GM21737 (cell line): ENCODE measurements around the gene TTR.

Source experiments
- ATAC-seq: cut with Tn5 transposase; IDR thresholded peaks from one replicate; pipeline ENCODE4 v1.9.1; 2021; ENCODE audit warnings: mild to moderate bottlenecking, moderate library complexity; ENCODE audit not compliant: unreplicated experiment

The TTR gene

DNA sequence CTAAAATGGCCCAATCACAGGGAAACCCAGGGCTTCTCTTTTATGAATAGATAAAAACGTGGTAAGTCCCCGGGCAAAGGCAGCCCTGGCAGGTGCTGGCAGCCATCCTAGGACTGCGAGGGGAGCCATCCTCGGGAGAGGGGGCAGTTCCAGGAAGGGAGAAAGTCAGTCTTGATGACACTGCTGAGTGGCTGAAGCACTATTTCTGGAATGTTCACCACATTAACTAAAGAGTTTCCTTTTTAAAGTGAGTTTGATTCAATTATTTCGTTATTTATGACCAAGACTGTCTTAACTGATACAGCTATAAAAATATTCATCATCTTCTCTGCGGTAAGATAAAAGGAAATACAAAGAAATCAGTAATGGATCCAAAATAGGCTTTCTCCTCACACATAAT, 20.4 kb downstream of the TTR start:
- ATAC-seq: no peak

DNA sequence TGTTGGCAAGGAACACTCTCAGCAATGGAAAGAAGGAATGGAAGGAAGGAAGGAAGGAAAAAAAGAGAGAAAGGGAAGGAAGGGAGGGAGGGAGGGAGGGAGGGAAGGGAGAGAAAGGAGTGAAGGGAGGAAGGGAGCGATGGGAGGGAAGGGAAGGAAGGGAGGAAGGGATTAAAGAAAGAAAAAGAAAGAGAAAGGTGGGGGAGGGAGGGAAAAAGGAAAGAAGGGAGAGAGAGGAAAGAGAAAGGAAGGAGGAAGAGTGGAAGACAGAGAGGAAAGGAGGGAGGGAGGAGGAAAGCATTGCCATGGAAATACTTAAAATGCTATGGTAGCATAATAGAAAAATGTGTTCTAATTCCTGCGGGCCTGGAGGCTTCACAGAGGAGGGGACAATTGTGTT, 22.4 kb downstream of the TTR start:
- no peak for ATAC-seq

DNA sequence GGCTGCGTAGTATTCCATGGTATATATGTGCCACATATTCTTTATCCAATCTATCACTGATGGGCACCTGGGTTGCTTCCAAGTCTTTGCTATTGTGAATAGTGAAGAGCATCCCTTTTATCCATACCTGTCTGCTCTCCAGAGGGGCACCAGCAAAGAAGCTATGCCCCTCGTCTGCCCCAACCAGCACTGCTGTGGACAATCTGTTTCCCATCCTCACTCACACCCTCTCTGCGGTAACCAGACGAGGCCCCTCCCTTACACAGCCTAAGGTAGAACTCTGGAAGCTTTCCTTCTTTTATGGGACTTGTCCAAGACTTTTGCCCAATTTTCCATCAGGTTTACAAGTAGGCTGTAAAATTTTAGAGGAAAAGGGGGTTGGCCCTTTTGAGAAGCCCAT, 24.9 kb downstream of the TTR start:
- ATAC-seq: no peak

DNA sequence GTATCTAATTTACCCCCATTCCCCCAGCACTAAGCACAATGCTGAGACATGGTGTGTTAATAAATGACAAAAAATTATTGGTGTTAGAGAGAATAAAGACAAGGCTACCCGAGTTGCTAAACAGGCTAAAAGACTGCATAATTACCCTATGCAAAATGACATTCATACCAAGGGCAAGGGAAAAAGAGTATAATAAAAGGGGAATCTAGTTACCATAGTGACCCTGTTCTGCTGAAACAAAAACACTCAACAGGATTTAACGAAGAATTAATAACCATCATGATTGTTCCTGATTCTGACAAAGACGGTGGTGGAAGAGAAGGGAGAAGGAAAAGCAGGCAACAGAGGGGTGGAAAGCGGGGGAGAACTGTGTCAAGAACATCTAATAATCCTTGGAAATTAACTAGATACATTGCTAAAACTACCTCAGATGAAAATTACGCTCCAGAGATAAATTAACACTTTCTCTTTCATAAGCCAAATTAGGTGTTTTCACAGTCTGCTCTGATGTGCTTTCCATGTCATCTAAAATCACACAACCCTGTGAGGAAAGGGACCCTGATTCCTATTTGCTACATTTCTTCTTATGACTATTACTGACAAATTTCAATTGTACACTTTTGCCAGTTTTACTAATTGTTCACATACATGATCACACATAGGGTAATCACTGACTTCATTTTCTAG, 25.5 kb downstream of the TTR start:
- ATAC-seq: no peak

DNA sequence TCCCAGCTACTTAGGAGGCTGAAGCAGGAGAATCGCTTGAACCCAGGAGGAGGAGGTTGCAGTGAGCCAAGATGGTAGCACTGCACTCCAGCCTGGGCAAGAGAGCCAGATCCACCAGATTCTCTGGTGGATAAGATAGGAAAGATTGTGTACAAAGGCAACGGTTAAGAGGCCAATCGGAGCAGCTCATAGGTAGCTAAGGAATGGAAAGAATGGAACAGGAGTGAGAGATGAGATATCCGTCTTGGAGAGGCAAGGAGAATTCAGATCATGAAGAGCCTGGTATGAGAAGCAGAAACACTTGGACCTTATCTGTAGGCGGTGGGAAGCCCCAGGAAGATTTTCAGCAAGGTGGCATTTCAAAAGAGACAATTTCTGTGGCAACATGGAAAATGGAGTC, 27.1 kb downstream of the TTR start:
- no peak for ATAC-seq

DNA sequence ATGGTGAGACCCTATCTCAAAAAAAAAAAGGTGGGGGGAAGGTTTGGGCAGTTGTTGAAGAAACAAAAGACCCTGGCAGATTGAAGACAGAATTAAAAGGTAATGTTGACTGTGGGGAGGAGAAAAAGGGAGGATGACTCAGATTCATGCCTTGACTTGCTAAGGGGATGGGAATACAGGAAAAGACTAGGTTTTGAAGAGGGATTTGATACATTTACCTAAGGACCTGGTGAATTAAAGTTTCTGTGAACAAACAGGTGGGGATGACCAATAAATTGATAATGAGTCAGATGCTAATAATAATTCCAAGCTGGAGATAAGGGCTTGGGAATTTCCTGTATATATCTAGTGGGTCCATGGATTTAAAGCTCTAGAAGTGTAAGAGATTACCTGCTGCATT, 27.6 kb downstream of the TTR start:
- no peak for ATAC-seq

DNA sequence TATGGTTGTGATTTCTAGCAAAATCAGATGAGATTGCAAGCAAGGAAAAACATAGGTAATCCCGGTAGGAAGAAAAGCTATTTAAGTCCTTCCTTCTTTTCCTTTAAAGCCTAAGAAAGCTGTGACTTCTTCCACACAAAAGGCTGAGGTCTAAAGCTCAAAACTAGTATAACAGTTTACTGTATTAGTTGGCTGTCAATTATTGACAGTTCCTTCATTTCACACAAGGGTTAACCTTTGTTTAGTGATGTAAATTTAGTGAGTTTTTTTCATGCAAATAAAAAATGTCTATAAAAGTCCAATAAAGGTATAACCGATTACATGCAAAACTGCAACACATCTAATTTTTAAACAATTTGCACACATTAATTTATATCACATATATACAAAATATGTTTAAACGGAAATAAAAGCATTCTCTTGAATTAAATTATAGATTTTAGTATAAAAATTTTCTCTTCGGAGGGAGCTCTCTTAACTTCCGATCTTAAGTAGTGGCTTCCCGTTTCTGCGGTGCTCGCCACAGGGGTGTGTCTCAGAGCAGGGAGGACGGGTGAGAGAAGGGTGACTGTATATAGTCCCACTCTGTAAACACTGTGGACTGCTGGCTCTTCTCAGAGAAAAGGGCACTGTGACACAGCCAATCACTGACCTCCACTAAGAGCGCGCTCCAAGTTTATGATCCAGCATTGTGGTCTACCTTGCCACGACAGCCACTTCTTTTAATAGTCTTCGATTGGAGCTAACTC, 33.4 kb downstream of the TTR start:
- no peak for ATAC-seq

DNA sequence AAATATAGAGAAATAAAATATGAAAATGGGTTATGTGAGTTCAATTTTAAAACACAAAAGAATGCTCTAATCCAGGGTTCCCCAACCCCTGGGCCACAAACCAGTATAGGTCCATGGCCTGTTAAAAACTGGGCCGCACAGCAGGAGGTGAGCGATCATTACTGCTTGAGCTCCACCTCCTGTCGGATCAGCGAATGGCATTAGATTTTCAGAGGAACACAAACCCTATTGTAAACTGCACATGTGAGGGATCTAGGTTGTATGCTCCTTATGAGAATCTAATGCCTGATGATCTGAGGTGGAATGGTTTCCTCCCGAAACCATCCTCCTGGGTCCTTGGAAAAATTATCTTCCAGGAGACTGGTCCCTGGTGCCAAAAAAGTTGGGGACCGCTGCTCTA, 34.7 kb downstream of the TTR start:
- ATAC-seq: no peak

DNA sequence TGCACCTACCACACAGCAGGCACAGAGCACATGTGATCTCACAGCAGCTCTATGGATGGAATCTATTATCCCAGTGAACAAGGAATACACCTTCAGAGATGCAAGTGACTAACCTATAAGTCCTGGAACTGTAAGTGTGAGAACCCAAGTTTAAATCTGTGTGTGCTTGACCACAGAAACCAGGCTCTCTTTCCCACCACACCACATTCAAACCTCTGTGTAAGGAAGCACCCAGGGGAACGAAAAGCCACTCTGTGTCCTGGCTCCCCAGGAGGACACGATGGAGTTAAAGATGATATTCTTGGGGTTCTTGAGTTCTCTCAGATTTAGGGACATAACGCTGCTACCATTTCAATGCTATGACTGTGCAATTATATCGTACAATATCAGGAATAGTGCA, 38.9 kb downstream of the TTR start:
- ATAC-seq: no peak

DNA sequence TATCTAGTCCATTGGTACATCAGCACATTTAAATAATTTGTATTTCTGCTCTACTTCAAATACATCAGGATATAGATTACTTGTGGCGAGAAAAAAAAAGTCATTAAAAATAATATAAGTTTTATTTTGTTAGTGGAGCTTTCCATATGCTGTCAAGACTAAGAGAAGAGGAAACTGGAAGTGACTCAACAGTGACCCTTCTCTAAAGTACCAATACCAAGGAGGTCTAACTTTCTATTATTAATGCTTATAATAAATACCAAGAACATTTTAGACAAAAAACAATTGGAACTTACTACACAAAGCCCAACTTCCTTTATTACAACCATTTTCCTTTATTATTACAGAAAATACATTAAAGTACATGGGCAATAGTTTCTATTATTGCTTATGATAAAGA, 39.8 kb downstream of the TTR start:
- ATAC-seq: no peak

DNA sequence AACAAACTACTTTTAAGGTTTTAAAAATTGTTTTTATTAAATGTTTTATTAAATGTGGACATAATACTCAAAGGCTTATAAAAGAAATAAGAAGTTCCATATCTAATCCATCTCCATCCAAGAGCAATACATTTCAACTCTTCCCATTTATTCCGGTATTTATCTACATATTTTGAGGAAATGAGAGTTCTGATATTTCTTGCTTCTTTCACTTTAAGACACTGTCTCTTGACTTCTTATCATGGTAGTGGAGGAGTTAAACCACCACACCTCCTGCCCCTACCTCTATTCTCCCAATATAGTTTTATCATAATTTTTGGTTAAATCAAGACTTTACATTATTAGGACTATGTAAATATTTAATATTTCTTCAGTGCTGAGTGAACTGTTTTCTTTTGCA, 40.7 kb downstream of the TTR start:
- ATAC-seq: no peak

DNA sequence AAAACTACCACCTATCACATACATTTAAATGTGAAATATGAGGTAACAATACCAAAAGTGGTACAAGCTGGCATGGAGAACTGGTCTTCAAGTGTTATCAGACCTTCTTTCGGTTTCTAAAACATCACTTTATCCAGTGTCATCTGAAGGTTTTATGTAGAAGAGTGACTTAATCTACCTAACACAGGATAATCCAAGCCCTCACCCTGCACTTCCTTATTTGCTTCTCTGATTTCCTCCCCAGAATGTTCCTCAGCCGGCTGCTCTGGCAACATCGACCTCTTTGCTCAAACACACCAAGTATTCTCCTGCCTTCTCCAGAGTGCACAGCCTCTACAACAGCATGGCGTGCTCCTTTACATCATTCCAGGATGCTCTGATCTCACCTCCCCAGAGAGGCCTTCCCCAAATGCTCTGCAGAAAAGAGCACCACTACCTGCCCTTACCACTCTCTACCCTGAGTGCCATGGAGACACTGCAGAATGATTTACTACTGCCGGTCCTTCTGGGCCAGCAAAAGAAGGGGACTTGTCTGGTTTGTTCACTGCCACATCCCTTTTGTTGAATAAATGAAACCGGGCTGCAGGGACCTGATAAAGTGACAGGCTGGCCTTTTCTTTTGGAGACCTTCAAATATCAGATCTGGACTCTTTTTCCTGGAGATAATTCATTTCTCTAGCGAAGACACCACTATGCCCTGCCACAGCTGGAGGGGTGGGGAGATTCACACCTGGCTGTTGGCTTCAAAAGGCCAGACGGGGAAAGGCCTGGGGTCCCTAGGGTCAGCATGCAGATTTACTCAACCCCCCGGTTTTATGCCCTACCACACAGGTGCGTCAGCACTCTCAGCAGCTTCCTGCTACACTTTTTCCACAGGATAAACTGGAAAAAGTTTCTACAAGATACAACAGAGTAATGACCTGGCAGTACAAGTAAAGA, 42.0 kb downstream of the TTR start:
- ATAC-seq: peak; percentile 14

DNA sequence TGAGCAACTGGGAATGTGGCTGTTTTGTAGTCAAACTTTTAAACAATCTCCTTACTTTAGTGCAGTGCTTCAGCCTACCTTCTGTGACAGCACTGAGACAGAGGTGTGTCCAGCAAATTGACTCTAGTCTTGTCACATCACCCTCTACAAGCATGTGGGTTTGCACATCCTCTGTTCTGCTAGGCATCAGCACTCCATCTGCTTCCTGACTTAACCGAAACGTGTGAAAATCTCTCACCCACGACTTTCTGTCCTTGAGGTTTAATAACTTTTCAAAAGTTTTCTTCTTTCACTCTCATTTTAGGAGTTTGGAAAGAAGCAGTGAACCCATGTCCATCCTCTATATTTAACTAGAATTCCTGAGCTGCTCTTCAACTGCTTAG, 42.6 kb downstream of the TTR start:
- ATAC-seq: peak; percentile 97

DNA sequence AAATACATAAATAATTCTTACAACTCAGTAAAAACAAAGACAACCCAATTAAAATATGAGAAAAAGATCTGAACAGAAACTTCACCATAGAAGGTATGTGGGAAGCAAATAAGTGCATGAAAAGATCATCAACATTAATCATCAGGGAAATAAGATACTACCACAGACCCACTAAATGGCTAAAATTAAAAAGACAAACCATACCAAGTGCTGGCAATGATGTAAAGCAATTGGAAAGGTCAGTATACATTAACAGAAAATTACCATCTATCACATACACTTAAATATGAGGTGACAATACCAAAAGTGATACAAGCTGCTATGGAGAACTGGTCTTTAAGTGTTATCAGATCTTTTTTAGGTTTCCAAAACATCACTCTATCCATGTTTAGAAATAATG, 44.7 kb downstream of the TTR start:
- no peak for ATAC-seq

DNA sequence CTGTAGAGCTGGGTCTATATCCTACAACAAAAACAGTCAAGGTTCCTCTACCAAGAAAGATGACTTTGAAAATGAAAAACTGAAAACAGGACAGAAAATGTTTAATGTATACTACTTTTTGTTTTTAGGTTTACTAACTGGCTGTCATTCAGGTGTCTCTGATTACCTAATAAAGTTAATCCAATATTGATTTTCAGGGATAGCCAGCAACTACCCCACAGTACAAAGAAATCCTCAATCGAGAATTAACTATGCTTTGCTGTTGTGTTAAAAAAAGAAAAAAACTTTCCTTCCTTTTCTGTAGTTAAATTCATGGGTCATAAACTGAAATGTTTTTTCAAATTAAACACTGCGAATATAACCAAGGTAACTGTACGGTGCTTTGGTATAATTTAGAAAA, 45.8 kb downstream of the TTR start:
- no peak for ATAC-seq

DNA sequence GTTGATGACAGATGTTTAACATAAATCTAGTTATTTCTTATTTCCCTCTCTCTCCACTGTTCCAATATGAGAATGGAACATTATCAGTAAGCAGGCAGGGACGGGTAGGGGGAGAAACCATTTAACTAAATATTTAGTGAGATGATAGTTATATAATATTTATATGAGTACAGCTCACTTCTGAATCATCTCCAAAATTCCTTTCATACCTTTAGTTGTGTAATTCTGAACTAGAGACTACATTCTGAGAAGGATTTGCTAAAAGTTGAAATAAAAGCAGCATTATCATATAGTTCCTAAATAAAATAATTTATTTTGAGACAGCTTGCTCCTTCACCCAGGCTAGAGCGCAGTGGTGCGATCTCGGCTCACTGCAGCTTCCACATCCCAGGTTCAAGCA, 51.3 kb downstream of the TTR start:
- no peak for ATAC-seq

DNA sequence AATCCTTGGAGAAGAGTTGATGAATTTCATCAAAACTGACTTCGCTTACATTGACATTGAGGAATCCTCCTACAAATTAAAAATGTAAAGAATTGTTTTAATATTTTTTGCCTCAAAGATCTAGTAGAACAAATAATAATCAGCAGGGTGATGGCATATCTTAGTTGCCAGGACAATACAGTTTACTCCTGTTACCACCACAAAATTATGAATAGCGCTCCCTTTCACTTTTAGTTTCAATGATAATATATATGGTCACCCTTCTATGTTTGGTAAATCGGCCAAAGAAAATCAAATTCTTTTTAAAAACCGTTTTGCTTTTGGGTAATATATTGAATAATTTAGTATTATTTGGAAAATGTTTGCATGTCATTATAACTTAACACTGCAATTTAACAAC, 53.7 kb downstream of the TTR start:
- ATAC-seq: no peak

DNA sequence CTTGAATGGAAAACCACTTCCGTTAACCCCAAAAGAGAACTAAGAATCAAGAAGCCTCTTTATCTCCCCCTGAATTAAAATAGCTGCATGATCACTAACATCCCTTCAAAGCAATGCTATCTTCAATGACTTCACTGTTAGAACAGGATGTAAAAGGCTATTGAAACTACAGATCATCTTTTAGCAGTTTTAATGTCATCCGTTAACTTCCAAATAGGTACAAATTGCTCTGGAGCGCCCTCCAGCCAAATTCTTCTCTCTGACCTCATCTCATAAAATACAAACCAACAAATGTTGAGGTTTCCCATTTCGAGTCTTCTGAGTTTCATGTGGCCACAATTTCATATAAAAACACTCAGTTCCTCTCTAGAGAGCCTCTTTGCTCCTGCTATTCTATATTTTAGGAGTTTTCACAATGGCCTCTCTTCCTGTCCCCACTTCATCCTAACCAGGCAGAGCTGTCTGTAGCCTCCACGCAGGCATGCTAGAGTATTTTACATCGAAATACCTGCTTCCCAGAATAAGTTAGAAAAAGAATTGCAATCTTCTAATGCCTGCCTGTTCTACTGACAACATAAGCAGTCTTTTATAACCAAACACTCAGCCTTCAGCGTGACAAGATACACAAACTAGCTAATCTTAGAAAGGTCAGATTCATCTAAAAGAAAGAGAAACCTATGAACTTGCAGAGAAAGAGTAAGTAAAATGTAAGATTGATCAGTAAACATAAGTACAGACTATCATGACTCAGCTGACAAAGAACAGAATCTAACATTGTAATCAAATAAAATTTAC, 54.9 kb downstream of the TTR start:
- no peak for ATAC-seq

DNA sequence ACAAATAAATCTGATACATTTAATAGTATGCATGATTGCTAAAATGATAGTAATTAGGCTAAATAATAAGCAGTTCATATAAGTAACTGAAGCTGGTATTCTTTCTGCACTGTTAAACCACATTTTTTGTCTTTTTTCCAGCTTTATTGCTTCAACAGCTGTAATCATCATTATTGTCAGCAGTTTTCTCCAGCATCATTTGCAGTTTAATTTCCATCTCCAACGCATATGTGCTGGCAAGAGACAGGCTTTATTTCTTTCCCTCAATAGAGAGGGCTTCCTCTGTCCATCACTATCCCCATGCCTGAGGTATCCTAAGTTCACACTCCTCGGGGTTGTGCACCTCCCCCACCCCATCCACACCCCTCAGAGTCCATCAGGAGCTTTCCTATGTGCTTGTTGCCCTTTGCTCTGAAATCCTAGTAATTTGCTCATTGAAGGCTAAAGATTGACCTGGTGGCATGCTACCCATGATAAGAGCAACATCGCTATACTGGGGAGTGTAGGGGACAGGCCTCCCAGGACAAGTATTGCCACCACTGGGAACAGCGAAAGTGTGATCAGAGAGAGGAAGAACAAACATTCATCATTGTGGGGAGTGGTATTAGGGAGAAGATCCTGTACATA, 55.6 kb downstream of the TTR start:
- no peak for ATAC-seq
